Measurements from ENCODE around the gene SLC17A7. TPM values are rescaled to one million over a fixed set of nuclear protein-coding genes. Genes with fewer than 3 reads are reported as not detected.

SLC17A7 gene
- total and polyA plus RNA-seq, 2 of the 4 experiments (the other 2 are of a cell fraction): 0.03 TPM; not detected in 1

- no peak overlapping the region for H3K18ac ChIP-seq (ENCODE audit: low read depth, low read length)
- ChIA-PET POLR2A (ENCODE audit: unreplicated experiment) (no interaction called here), CTCF (no interaction called here)
- WGBS, 2 experiments (ENCODE audit: extremely low coverage in 2 of 2, insufficient read length in 1 of 2): 9% methylated on average over 28 of the region's 48 CpGs; no CpG with 5 or more reads in 1 of the 2 experiments
- TF ChIP-seq FOS (IDR thresholded peaks at IDR 0.05; ENCODE audit: low read depth, low read length) (no peak), RFX5 (IDR thresholded peaks at IDR 0.05; ENCODE audit: low read depth, low read length) (no peak), CTCF (conservative IDR thresholded peaks at IDR 0.05; ENCODE audit: low read depth, low read length) (no peak), USF2 (IDR thresholded peaks at IDR 0.05; ENCODE audit: low read depth, low read length) (no peak)
- ATAC-seq (ENCODE audit: low read depth) (peak; percentile 79), DNase-seq (peak; percentile 17)
- dilution Hi-C loops (cut with HindIII; ENCODE audit: low sequenced_read_pairs, unreplicated experiment) (no loop called here), in situ Hi-C loops (cut with MboI; ENCODE audit: low sequenced_read_pairs) (no loop called here), intact Hi-C loops (cut with micrococcal nuclease) (no loop called here)
- H2BK5ac ChIP-seq (ENCODE audit: low read depth, low read length, poor library complexity, severe bottlenecking): no peak overlapping the region
- H2BK120ac ChIP-seq (ENCODE audit: low read depth, low read length): no peak overlapping the region
- BruUV-seq (replicated peaks): no TSS peak
- H3K9ac ChIP-seq (ENCODE audit: low read depth, low read length): no peak overlapping the region
- H3K4me3 ChIP-seq (ENCODE audit: insufficient read depth, low read depth, low read length): no peak overlapping the region
- peaks cover 94% of the 10 kb centered on the region for H3K27me3 ChIP-seq (ENCODE audit: control insufficient read depth, insufficient read depth, low read length)
- H3K4ac ChIP-seq (ENCODE audit: low read depth, low read length): no peak overlapping the region
- H2AFZ ChIP-seq (replicated peaks; ENCODE audit: low read length, poor library complexity): no peak overlapping the region
- H3K4me2 ChIP-seq (ENCODE audit: low read depth, low read length): no peak overlapping the region
- H2AK9ac ChIP-seq (replicated peaks; ENCODE audit: low read depth, low read length, poor library complexity): no peak overlapping the region
- no peak overlapping the region for H3K23ac ChIP-seq (ENCODE audit: low read depth, low read length)
- H4K20me1 ChIP-seq (ENCODE audit: insufficient read depth, low read length): no peaks in the 10 kb centered on the region
- H3K36me3 ChIP-seq (ENCODE audit: control insufficient read depth, insufficient read depth, low read length): no peaks in the 10 kb centered on the region
- H2AK5ac ChIP-seq (ENCODE audit: low read depth, low read length): no peak overlapping the region
- no peak overlapping the region for H4K91ac ChIP-seq (ENCODE audit: insufficient read depth, low read depth, low read length)
- H4K5ac ChIP-seq (ENCODE audit: low read depth, low read length): no peak overlapping the region
- no peak overlapping the region for H3K14ac ChIP-seq (replicated peaks; ENCODE audit: low read depth, low read length)
- H4K8ac ChIP-seq (ENCODE audit: low read depth in 2 of 2, low read length in 2 of 2): no peak overlapping the region
- H3K56ac ChIP-seq (ENCODE audit: extremely low read depth, insufficient read depth, low read length): no peak overlapping the region
- H3K9me1 ChIP-seq (ENCODE audit: insufficient read depth, low read length): no peaks in the 10 kb centered on the region
- no peaks in the 10 kb centered on the region for H3K79me1 ChIP-seq (ENCODE audit: low read depth in 1 of 2, low read length in 2 of 2)
- H3K9me3 ChIP-seq (ENCODE audit: control insufficient read depth, insufficient read depth, low read length): 0 out of 2 replicates have a peak, but pooled peaks cover 2% of the 10 kb centered on the region
- H2BK20ac ChIP-seq (ENCODE audit: low read depth, low read length): no peak overlapping the region
- H3K4me1 ChIP-seq (ENCODE audit: control insufficient read depth, insufficient read depth, low read length): peaks cover 2% of the 10 kb centered on the region; the same call in 1 of the 2 replicates
- no peak overlapping the region for H3K27ac ChIP-seq (ENCODE audit: insufficient read depth, low read length)
- H2BK15ac ChIP-seq (ENCODE audit: low read depth, low read length): no peak overlapping the region
Measured at GRCh38 chr19:49421039-49421877, 20.1 kb downstream of the SLC17A7 start.

Measured in IMR-90 (cell line).